ENCODE results near the gene GPR137B.

GPR137B gene

DNA sequence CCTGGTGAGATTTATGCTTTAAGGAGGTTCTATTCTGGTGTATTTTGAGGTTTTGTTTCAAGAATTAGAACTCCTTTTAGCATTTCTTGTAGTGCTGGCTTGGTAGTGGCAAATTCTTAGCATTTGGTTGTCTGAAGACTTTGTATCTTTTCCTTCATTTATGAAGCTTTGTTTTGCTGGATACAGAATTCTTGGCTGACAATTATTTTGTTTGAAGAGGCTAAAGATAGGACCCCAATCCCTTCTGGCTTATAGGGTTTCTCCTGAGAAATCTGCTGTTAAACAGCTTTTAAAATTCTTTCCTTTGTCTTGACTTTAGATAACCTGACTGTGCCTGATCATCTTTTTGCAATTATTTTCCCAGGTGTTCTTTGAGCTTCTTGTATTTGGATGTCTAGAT, 58.6 kb downstream of the GPR137B start:
- CTCF ChIA-PET: no interaction called here
- POLR2A ChIA-PET: no interaction called here
- Histone ChIP-seq H3K9me3 (ENCODE audit: control insufficient read depth, insufficient read depth, low read depth, low read length) (no peaks in the 10 kb centered on the region), H3K27ac (ENCODE audit: extremely low read depth, low read depth, low read length) (no peak overlapping the region), H3K4me1 (ENCODE audit: control insufficient read depth, insufficient read depth, low read length) (no peaks in the 10 kb centered on the region), H3K36me3 (ENCODE audit: control insufficient read depth in 2 of 2, insufficient read depth in 1 of 2, low read length in 2 of 2) (peaks cover 6 to 20% of the 10 kb centered on the region in 2 experiments), H3K4me3 (ENCODE audit: low read depth, low read length) (no peak overlapping the region)
- TF ChIP-seq ZNF132 (tag by site-specific recombination; IDR thresholded peaks at IDR 0.05; ENCODE audit: borderline replicate concordance) (no peak), ZNF529 (tag by site-specific recombination; IDR thresholded peaks at IDR 0.05; ENCODE audit: insufficient replicate concordance) (peak; percentile 7), ZNF677 (tag by site-specific recombination; IDR thresholded peaks at IDR 0.05) (0 out of 2 replicates have a peak, but pooled peaks have one; percentile 23), ZNF660 (tag by site-specific recombination; IDR thresholded peaks at IDR 0.05) (no peak), ZNF510 (tag by site-specific recombination; IDR thresholded peaks at IDR 0.05; ENCODE audit: insufficient replicate concordance) (peak; percentile 65), ZNF791 (tag by site-specific recombination; IDR thresholded peaks at IDR 0.05) (no peak), ZNF549 (tag by site-specific recombination; IDR thresholded peaks at IDR 0.05) (no peak), ZNF433 (tag by site-specific recombination; IDR thresholded peaks at IDR 0.05; ENCODE audit: low read depth) (no peak), ZNF501 (tag by site-specific recombination; IDR thresholded peaks at IDR 0.05) (no peak), ZBTB1 (tag by site-specific recombination; IDR thresholded peaks at IDR 0.05) (no peak), ZNF416 (tag by site-specific recombination; IDR thresholded peaks at IDR 0.05) (no peak), ZSCAN16 (tag by site-specific recombination; IDR thresholded peaks at IDR 0.05) (no peak), ZNF157 (tag by site-specific recombination; IDR thresholded peaks at IDR 0.05) (no peak), GLIS1 (tag by site-specific recombination; IDR thresholded peaks at IDR 0.05) (no peak), TCF7L2 (IDR thresholded peaks at IDR 0.05; ENCODE audit: borderline replicate concordance, low read depth, low read length) (no peak), GLI2 (tag by site-specific recombination; IDR thresholded peaks at IDR 0.05; ENCODE audit: borderline replicate concordance, low read depth) (no peak), ZNF555 (tag by site-specific recombination; conservative IDR thresholded peaks at IDR 0.05) (no peak), ZNF747 (tag by site-specific recombination; IDR thresholded peaks at IDR 0.05) (no peak), ZNF560 (tag by site-specific recombination; IDR thresholded peaks at IDR 0.05; ENCODE audit: borderline replicate concordance) (no peak), GLI4 (tag by site-specific recombination; IDR thresholded peaks at IDR 0.05) (no peak), ZNF211 (tag by site-specific recombination; IDR thresholded peaks at IDR 0.05; ENCODE audit: low read depth) (no peak), ZNF624 (tag by site-specific recombination; IDR thresholded peaks at IDR 0.05) (no peak), GFI1B (tag by site-specific recombination; IDR thresholded peaks at IDR 0.05) (no peak), ZNF37A (tag by site-specific recombination; IDR thresholded peaks at IDR 0.05) (no peak), SETDB1 (IDR thresholded peaks at IDR 0.05; ENCODE audit: insufficient read length, low read length) (peak; percentile 95), ZNF626 (tag by site-specific recombination; IDR thresholded peaks at IDR 0.05) (peak; percentile 71; the same call in 1 of the 2 replicates), ZNF701 (tag by site-specific recombination; IDR thresholded peaks at IDR 0.05) (no peak), ZNF239 (tag by site-specific recombination; IDR thresholded peaks at IDR 0.05) (no peak), ZNF521 (tag by site-specific recombination; IDR thresholded peaks at IDR 0.05) (no peak), ZNF558 (tag by site-specific recombination; IDR thresholded peaks at IDR 0.05) (peak; percentile 33; the same call in 1 of the 2 replicates)
- TF ChIP-seq, protein P1, sequence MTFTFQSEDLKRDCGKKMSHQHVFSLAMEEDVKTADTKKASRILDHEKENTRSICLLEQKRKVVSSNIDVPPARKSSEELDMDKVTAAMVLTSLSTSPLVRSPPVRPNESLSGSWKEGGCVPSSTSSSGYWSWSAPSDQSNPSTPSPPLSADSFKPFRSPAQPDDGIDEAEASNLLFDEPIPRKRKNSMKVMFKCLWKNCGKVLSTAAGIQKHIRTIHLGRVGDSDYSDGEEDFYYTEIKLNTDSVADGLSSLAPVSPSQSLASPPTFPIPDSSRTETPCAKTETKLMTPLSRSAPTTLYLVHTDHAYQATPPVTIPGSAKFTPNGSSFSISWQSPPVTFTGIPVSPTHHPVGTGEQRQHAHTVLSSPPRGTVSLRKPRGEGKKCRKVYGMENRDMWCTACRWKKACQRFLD (tag by site-specific recombination; IDR thresholded peaks at IDR 0.05): no peak
- TF ChIP-seq, protein P2, sequence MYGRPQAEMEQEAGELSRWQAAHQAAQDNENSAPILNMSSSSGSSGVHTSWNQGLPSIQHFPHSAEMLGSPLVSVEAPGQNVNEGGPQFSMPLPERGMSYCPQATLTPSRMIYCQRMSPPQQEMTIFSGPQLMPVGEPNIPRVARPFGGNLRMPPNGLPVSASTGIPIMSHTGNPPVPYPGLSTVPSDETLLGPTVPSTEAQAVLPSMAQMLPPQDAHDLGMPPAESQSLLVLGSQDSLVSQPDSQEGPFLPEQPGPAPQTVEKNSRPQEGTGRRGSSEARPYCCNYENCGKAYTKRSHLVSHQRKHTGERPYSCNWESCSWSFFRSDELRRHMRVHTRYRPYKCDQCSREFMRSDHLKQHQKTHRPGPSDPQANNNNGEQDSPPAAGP (tag by site-specific recombination; IDR thresholded peaks at IDR 0.05): no peak
- TF ChIP-seq, protein P3, sequence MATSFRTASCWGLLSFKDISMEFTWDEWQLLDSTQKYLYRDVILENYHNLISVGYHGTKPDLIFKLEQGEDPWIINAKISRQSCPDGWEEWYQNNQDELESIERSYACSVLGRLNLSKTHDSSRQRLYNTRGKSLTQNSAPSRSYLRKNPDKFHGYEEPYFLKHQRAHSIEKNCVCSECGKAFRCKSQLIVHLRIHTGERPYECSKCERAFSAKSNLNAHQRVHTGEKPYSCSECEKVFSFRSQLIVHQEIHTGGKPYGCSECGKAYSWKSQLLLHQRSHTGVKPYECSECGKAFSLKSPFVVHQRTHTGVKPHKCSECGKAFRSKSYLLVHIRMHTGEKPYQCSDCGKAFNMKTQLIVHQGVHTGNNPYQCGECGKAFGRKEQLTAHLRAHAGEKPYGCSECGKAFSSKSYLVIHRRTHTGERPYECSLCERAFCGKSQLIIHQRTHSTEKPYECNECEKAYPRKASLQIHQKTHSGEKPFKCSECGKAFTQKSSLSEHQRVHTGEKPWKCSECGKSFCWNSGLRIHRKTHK (tag by site-specific recombination; IDR thresholded peaks at IDR 0.05): no peak
- TF ChIP-seq, protein P4, sequence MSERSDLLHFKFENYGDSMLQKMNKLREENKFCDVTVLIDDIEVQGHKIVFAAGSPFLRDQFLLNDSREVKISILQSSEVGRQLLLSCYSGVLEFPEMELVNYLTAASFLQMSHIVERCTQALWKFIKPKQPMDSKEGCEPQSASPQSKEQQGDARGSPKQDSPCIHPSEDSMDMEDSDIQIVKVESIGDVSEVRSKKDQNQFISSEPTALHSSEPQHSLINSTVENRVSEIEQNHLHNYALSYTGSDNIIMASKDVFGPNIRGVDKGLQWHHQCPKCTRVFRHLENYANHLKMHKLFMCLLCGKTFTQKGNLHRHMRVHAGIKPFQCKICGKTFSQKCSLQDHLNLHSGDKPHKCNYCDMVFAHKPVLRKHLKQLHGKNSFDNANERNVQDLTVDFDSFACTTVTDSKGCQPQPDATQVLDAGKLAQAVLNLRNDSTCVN (tag by site-specific recombination; optimal IDR thresholded peaks at IDR 0.05): no peak
- TF ChIP-seq, protein P5, sequence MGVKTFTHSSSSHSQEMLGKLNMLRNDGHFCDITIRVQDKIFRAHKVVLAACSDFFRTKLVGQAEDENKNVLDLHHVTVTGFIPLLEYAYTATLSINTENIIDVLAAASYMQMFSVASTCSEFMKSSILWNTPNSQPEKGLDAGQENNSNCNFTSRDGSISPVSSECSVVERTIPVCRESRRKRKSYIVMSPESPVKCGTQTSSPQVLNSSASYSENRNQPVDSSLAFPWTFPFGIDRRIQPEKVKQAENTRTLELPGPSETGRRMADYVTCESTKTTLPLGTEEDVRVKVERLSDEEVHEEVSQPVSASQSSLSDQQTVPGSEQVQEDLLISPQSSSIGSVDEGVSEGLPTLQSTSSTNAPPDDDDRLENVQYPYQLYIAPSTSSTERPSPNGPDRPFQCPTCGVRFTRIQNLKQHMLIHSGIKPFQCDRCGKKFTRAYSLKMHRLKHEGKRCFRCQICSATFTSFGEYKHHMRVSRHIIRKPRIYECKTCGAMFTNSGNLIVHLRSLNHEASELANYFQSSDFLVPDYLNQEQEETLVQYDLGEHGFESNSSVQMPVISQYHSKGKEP (tag by site-specific recombination; IDR thresholded peaks at IDR 0.05): no peak
